Ascending aorta (tissue), 2 donors: ENCODE data around the gene CNKSR3. TPM values are rescaled to one million over a fixed set of nuclear protein-coding genes. Genes with fewer than 3 reads are reported as not detected.

Experiments
- DNase-seq, 2 donors: peaks; one replicate each; pipeline ENCODE4 v3.0.0-alpha.2; 2019; ENCODE audit warnings: low spot score in 2 of 2
- H3K27ac ChIP-seq, 2 donors: fragments of 200-600 bp; sonication (generic); one replicate each; pipeline ENCODE4 v1.5.1; 2016 to 2017; ENCODE audit warnings: mild to moderate bottlenecking in 1 of 2
- H3K27me3 ChIP-seq: fragments of 200-600 bp; sonication (generic); one replicate; pipeline ENCODE4 v1.5.1; 2017
- H3K36me3 ChIP-seq, 2 donors: fragments of 200-600 bp; sonication (generic); one replicate each; pipeline ENCODE4 v1.5.1; 2016
- H3K4me1 ChIP-seq, 2 donors: fragments of 200-600 bp; sonication (generic); one replicate each; pipeline ENCODE4 v1.5.1; 2016 to 2017; ENCODE audit warnings: mild to moderate bottlenecking in 1 of 2
- H3K4me3 ChIP-seq, 2 donors: fragments of 200-600 bp; sonication (generic); one replicate each; pipeline ENCODE4 v1.5.1; 2016 to 2017; ENCODE audit warnings: mild to moderate bottlenecking in 1 of 2
- H3K9me3 ChIP-seq, 2 donors: fragments of 200-600 bp; sonication (generic); one replicate each; pipeline ENCODE4 v1.5.1; 2016
- intact Hi-C: fragments of 100-400 bp; cut with DNase I; formaldehyde crosslinking; loops from one replicate; pipeline ENCODE4 v1.15.1; 2023
- total RNA-seq: library from RNA; depleted of rRNA; stranded (reverse); fragments of >200 nt; gene quantifications from one replicate; pipeline ENCODE4 v1.1.0, GENCODE V29; 2016
- TF ChIP-seq, protein P1 (sequence below), 3 experiments: fragments of 200-600 bp in 2 of 3; fragments of 450-650 bp in 1 of 3; sonication (generic) in 2 of 3; IDR thresholded peaks; one replicate each; pipeline ENCODE4 v1.5.1; 2016 to 2019; ENCODE audit warnings: antibody characterized with exemption in 3 of 3, mild to moderate bottlenecking in 1 of 3, moderate library complexity in 1 of 3

CNKSR3 gene
- total RNA-seq, 1 donor from 2014 or later = 9.7 TPM

DNA sequence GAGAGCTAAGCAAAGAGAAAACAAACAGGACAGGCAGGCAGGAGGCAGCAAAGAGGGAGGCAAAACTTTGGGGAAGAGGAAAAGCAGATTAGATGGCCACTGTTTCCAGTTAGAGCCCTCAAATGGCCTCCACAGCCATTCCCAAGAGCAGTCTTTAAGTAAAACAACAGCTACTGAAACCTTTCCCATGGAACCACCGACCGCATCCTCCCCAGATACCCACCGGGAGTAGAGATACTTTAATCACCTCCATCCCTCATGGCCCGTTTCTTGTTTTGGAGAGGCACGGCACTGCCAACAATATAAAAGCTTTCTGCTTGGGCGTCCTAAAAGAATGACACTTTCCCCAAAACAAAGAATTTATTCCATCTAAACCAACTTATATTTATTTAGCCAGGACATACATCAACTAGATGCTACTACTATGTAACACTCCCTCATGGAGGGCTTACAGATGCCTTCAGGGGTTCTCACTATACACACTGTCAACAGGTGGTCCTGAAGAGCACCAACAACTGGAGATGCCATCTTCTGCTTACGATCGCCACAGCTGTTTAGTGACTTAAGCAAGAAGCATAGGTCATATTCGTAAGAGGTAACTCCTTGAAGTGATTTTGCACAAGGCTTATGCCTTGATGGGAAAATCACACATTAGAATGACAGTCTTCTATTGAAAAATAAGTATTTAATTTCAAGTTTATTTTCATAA, 43.4 kb downstream of the CNKSR3 start:
- Histone ChIP-seq H3K36me3 (no peaks in the 10 kb centered on the region), H3K27me3 (no peaks in the 10 kb centered on the region), H3K9me3 (no peaks in the 10 kb centered on the region), H3K4me1 (peaks cover 0 to 8% of the 10 kb centered on the region in 2 donors), H3K4me3 (no peak overlapping the region), H3K27ac (no peak overlapping the region)
- intact Hi-C loops = no loop called here
- TF ChIP-seq, protein P1, sequence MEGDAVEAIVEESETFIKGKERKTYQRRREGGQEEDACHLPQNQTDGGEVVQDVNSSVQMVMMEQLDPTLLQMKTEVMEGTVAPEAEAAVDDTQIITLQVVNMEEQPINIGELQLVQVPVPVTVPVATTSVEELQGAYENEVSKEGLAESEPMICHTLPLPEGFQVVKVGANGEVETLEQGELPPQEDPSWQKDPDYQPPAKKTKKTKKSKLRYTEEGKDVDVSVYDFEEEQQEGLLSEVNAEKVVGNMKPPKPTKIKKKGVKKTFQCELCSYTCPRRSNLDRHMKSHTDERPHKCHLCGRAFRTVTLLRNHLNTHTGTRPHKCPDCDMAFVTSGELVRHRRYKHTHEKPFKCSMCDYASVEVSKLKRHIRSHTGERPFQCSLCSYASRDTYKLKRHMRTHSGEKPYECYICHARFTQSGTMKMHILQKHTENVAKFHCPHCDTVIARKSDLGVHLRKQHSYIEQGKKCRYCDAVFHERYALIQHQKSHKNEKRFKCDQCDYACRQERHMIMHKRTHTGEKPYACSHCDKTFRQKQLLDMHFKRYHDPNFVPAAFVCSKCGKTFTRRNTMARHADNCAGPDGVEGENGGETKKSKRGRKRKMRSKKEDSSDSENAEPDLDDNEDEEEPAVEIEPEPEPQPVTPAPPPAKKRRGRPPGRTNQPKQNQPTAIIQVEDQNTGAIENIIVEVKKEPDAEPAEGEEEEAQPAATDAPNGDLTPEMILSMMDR (IDR thresholded peaks at IDR 0.05) = no peak
- DNase-seq = no peak

DNA sequence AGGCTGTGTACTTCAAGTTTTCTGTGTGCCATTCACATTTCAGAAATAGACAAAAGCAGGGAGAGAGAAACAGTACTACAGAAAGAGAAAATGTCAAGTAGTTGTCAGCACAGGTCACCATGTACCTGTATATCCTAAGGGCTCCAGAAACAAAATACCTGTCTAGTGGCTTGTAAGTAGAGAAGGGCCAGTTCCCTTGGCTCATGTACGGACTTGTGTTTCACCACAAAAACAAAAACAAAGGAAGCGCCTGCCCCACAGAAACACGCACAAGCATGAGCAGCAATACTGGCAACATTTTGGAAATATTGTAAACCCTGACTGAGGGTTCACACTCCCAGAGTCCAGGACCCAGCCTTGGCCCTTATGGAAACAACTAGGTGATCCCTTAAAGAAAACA, 44.3 kb downstream of the CNKSR3 start:
- intact Hi-C loops = no loop called here
- no peaks in the 10 kb centered on the region for H3K36me3 ChIP-seq
- no peaks in the 10 kb centered on the region for H3K9me3 ChIP-seq
- no peak for DNase-seq
- H3K4me1 ChIP-seq = peaks cover 0 to 7% of the 10 kb centered on the region in 2 donors
- H3K4me3 ChIP-seq = no peak overlapping the region
- no peak overlapping the region for H3K27ac ChIP-seq
- H3K27me3 ChIP-seq = no peaks in the 10 kb centered on the region
- TF ChIP-seq, protein P1 (IDR thresholded peaks at IDR 0.05) = no peak

DNA sequence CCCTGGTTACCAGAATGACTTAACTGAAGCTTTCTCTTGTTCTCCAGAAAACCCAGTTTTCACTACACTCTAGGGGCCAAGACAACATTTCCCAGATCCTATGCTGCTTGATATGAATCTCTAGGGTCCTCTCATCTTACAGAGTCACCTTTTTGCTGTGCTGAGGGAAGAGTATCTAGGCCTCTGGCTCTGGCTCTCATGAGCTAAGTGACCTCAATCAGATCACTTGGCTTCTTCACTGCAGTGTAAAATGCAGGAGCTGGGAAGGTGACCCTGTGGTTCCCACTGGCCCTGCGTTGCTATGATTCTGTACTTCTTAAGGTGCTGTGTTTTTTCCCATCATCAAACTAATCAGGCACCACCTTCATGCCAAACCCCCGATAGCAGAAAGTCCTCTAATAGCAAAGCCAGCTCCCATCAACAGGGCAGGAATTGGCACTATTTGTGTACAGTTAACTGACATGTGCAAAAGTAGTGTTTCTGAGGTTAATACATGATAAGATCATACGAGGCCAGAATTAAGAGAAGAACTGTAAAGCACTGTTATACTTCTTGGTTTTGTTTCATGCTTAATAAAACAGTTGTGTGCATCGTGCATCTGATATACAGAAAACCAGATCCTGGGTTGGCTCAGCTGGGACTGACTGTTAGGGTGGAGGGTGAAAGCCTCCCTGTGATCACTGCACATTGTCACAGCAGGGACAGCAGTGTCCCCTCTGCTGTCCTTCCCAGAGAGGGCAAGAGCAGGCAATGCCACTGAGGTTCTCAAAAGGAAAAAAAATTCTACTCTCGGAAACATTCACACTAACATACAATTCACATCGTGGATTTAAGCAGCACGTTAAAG, 46.7 kb downstream of the CNKSR3 start:
- no peak for DNase-seq
- TF ChIP-seq, protein P1 (IDR thresholded peaks at IDR 0.05) = no peak
- H3K27me3 ChIP-seq = no peaks in the 10 kb centered on the region
- peak overlapping the region in 1 of 2 donors; percentile 5 for H3K27ac ChIP-seq
- intact Hi-C loops = no loop called here
- H3K36me3 ChIP-seq = no peaks in the 10 kb centered on the region
- H3K9me3 ChIP-seq = no peaks in the 10 kb centered on the region
- peaks cover 0 to 22% of the 10 kb centered on the region in 2 donors for H3K4me1 ChIP-seq
- no peak overlapping the region for H3K4me3 ChIP-seq

DNA sequence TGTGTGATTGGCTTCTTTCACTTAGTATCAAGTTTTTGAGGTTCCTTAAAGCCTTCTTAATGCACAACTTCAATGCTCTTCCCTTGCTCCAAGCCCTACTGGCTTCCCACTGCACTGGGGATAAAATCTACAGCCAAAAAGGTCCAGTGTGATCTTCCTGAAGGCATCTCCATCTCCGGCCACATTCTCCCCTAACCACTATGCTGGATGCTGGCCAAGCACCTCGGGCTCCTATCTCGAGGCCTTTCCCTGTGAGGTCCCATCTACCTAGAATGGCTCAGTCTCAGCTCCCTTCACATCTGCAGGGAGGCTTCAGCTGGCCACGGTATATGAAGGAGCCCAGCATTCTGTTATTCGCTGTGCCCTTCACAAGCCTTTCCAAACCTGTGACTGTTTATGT, 48.1 kb downstream of the CNKSR3 start:
- no peaks in the 10 kb centered on the region for H3K27me3 ChIP-seq
- TF ChIP-seq, protein P1 (IDR thresholded peaks at IDR 0.05) = no peak
- intact Hi-C loops = no loop called here
- peaks cover 0 to 34% of the 10 kb centered on the region in 2 donors for H3K4me1 ChIP-seq
- H3K27ac ChIP-seq = peak overlapping the region in 1 of 2 donors; percentile 11
- DNase-seq = no peak
- H3K4me3 ChIP-seq = no peak overlapping the region
- H3K36me3 ChIP-seq = no peaks in the 10 kb centered on the region
- H3K9me3 ChIP-seq = no peaks in the 10 kb centered on the region

DNA sequence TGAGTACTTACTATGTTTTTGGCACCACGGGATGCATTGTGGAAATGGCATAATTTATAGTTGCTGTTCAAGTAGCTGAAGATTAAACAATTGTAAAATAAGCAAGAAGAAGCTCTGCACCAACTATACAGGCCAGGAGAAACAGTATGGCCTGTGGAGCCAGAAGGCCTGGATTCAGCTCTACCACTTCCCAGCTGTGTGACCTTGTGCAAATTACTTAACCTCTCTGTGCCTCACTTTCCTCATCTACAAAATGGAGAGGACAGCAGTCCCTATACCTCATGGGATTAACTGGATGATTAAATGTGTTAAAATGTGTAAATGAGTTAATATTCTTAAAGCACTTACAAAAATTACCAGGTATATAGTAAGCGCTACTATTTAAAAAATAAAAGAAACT, 49.1 kb downstream of the CNKSR3 start:
- no peak overlapping the region for H3K4me3 ChIP-seq
- H3K27me3 ChIP-seq = no peaks in the 10 kb centered on the region
- intact Hi-C loops = no loop called here
- H3K27ac ChIP-seq = peak overlapping the region; percentile 85 to 89
- no peaks in the 10 kb centered on the region for H3K9me3 ChIP-seq
- TF ChIP-seq, protein P1 (IDR thresholded peaks at IDR 0.05) = no peak
- H3K36me3 ChIP-seq = no peaks in the 10 kb centered on the region
- H3K4me1 ChIP-seq = peaks cover 0 to 43% of the 10 kb centered on the region in 2 donors
- DNase-seq = no peak
